C1 segment of cervical spinal cord (tissue), 14 donors: ENCODE data around the gene WASF3.
A peak's percentile ranks its signal among the peaks of the same experiment; 100 is the strongest.

Source experiments
- DNase-seq, 14 donors: peaks; one replicate each; lab custom pipeline; 2025; lab: John Stamatoyannopoulos, UW

The WASF3 gene

DNA sequence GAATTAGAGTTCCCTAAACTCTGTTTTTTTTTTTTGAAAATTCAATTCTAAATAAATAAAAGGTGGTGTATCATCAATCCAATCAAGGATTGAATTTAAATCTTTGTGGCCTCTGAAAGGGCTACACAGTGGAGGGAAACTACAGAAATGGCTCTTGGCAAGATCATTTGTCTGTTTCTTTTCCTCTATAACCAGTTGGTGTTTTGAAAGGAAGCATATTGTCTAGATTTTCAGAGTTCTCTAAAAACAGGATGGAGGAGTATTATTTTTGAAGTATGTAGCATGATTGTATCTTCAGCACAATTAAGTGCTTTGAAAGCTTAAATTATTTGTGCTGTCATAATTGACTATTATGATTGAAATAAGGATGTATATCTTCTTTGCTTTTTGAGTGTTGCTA lies 29.8 kb downstream of the WASF3 start:
- no peak for DNase-seq

DNA sequence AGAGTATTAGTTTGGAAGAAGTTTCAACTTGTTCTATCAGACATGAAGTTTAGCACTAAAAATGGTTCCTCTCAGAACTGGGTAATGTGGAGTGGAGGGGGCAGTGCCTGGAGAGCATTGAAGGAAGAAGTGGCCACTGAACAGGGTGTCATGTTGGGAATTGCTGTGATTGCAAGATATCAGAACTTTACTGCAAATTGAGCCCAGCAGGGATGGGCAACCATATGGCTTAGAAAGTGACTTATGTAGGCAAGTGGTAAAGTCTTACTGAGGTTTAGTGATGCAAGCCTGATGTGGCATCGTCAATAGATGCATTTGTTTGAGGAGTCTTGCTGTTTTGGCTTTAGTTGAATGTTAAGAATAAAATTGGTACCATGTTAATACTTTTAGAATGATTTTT lies 31.7 kb downstream of the WASF3 start:
- no peak for DNase-seq

DNA sequence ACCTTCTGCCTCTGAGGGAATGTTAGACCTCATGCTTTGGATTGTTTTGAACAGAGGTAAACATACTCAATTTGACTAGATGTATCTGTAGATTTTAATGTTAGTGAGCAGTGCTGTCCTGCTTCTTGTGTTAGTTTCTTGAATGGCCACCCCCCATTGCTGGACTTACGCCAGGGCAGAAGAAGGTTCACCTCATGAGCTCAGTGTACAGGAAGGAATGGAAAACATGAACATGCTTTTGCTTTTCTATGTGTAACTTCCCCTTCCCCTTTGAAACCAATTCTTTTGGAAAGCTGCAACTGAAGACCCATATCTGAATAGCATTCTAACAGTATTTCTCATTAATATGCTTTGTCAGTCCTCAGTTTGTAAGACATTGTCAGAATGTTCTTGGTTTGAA lies 32.3 kb downstream of the WASF3 start:
- DNase-seq, result peak in 2 of 14 donors; percentile 13 to 43

DNA sequence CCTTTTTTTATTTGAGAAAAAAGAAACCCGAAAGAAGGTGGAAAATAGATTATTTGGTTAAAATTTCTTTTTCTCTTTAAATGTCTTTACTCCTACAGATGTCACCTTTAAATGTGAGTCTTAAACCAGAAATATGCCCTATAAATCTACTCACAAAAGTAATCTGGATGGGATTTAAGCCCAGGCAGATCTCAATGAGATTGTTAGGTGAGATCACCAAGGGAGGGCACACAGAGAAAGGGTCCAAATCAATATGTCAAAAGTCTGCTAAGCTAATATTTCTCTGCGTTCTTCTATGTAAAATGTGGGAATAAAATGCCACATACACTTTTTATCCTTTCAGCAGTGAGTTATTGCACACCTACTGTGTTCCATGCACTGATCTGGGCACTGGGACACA lies 32.9 kb downstream of the WASF3 start:
- no peak for DNase-seq

DNA sequence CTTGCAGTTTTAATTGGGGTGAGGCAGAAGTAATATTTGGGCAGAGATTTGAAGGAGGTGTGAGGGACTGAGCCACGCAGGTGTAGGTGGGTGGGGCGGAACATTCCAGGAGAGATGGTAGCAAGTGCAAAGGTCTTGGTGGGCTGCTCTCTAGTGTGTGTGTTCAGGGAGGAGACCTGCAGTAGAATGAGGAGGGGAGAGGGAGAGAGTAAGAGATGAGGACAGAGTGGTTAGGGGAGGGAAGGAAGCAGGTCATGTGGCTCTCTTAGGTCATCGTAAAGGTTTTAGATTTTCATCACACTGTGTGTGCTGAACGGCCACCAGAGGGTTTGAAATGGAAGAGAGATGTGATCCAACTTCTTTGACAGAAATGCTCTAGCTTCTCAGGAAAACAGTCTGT lies 33.5 kb downstream of the WASF3 start:
- DNase-seq, result peak in 1 of 14 donors; percentile 6

DNA sequence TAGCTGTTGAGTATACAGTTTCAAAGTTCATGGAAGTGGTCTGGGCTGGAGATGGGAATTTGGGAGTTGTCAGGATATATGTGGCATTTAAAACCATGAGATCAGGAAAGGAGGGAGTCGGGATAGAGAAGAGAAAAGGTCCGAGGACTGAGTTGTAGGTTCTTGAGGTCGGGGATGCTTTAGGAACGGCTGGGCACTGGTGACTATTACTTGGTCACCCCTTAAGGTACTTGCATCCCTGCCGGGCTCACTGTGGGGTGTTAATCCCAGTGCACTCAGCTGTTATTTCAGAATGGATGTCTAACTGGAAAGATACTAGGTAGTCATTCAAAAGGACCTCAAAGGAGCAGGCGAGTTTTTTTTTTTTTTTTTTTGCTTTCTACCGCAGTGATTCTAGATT lies 34.2 kb downstream of the WASF3 start:
- DNase-seq, result no peak

DNA sequence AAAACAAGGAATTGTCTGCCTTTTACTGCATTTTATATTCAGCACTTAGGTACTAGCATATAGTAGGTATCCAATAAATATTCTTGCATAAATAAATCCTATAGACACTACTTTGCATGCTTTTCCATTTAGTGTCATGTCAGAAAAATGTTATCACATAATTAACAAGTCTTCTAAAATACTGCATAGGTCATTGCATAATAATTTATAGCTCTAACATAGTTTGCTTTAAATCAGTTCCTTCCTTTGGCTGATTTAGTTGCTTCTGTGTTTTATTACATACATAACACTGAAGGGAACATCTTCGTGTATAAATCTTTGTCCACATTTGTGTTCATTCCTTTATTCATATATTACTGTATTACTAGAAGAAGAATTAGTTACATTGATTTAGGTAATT lies 36.2 kb downstream of the WASF3 start:
- no peak for DNase-seq

DNA sequence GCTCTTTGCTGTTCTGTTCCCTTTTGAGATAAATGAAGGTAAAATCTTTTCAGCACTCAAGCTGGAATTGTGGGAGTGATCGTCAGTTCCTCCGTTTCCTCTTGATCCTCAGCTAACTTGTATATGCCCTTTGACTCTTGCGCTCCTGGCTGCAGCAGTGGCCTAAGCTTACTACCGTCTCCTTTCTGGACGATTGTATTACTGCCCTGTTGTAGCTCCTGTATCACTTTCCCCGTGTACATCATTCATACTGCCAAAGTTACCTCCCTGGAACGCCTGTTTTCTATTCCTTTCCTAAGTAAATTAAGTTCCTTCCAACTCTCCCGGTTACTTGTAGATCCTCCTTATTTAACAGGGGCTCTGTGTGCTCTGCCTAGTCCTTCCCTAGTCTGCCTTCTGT lies 36.9 kb downstream of the WASF3 start:
- no peak for DNase-seq

DNA sequence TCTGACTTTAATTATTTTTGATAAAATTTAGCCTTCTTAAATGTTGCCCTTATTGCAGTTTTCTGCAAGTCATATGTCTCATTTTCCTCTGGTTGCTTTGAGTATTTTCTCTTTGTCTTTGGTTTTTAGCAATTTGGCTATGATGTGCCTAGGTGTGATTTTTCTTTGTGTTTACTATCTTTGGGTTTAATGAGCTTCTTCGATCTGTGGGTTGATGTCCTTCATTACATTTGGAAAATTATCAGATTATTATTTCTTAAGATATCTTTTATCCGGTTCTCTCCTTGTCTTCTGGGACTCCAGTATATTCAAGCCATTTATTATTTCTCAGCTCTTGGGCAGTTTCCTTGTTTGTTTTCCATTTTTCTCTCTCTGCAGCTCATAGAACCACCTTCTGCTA lies 39.0 kb downstream of the WASF3 start:
- DNase-seq, result no peak

DNA sequence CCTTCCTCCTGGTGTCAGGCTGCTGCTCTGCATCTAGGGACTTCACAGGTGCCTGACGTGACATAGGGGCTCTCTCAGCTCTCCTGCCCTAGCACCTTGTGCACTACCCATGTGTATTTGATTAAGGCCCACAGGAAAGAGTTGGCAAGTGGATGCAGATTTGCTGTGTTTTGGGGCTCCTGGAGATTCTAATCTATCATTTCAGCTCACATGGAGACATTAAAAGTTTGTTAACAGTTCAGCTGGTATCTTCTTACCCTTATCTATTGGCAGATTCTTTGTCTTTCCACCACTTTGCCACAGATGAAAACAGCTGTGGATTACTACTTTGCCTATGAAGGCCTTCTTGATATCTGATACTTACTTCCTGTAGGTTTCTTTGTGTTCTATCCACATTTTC lies 41.9 kb downstream of the WASF3 start:
- DNase-seq, result no peak

DNA sequence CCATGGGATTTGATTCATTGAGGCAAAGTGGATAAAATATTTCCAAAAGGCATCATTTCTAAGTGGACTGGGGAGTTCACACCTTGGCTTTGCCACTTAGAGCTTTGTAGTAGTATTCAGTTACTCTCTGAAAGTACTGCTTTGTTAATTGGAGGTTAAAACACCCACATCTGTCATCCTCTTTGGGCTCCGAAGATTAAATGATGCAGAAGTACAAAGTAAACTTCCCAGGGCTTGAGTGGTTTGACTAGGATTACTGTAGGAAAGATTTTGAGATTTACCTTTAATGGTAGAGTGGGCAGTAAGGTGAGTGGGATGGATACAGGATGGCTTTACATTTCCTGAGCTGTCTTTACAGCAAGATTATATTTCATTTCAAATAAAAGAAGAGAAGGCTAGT lies 42.4 kb downstream of the WASF3 start:
- DNase-seq, result no peak

DNA sequence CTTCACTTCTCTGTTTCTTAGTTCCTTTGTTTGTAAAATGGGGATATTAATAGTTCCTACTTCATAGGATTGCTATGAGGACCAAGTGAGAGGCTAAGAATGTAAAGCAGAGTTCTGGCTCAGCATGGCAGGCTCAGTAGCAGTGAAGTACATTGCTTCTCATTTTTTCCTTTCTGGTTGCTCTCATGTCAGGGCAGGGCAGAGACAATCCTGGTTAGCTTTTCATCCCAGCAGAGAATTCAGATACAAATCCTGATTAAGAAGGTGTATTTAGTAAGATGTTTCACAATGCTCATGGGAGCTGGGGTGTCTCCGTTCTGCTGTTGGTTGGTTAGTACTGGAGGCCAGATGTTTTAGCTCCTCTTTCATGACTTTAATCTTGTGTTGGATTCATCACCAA lies 42.9 kb downstream of the WASF3 start:
- DNase-seq, result no peak

DNA sequence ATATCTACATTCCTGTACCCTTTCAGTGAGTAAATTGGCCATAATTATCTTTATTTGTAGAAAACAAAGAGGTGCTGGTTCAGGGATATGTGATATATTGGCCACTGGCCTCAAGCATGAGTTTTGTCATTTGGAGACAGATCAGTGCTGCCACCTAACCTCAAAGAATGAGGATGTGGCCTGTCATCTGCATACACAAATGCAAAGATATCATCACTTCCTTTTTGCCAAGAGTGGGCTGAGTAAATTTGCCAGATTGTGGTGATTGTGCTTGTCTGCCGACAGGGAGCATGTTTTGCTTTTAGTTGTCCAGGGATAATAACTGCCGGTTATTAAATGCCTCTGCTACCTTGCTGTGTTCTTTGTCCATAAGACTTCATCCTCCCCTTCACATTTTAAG lies 44.2 kb downstream of the WASF3 start:
- DNase-seq, result peak in 1 of 14 donors; percentile 54

DNA sequence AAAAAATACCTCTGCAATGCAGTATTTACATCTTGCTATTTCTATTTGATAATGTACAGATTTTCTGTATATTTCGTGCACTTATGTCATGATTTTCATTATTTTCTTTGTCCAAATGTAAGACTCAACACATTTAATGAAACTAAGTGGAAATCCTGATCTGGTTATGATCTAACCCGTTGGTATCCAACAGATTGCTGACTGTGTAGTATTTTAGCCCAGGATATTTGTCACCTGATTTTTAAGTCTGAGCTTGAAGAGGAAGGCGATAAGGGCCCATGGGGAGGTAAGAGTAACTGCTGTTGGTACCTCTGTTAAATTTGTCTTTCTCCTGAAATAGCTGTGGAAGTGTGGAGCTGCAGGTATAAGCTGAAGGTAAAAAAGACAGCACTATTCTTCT lies 45.3 kb downstream of the WASF3 start:
- no peak for DNase-seq

DNA sequence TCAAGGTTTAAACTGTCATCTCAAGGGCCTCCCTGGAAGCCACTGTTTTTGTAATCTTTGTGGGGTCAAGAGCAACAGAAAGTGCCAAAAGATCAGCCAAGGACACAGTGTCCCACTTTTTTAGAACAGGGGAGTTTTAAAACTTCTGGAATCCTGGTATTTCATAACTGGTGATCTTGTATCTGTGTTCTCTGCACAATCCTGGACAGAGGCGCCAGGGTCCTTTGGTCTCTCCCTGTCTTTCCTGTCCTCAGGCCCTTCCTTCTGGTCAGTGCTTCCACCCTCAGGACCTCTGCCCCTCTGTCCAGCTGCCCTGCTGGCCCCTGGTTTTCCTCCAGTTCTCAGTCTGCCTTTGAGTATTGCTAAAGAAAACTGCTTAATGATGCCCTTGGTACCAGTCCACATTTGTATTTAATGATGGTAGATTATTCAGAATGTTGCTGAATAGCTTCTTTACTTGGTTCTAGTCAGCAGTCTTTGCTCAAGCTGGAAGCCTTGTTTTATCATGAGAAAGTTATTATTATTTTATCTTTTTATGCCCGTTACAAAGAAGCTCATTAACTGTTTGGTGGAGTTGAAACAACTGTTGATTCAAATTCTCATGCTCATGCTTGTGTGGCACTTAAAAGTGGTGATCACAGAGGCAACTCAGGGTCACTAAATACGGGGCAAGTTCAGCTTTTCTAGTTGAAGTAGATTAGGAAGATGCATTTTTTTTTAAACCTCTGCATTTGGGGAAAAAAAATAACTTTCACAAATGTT lies 47.5 kb downstream of the WASF3 start:
- DNase-seq, result no peak

DNA sequence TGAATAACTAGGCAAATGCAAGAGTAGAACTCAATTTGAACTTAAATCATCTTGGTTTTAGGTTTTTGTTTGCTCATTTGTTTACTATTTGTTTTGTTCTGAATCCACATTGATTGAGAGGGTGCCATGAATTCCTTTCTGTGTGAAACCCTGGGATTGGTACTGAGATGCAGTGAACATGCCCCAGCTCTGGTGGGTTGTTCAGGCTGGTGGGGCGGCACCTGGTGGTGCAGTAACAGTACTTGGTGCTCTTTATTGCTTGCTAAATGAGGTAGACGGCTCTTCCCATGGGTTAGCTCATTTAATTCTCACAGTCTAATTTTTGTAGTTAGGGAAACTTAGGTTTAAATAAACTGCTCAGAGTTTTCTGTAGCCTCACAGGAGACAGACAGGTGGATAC lies 48.4 kb downstream of the WASF3 start:
- DNase-seq, result no peak

DNA sequence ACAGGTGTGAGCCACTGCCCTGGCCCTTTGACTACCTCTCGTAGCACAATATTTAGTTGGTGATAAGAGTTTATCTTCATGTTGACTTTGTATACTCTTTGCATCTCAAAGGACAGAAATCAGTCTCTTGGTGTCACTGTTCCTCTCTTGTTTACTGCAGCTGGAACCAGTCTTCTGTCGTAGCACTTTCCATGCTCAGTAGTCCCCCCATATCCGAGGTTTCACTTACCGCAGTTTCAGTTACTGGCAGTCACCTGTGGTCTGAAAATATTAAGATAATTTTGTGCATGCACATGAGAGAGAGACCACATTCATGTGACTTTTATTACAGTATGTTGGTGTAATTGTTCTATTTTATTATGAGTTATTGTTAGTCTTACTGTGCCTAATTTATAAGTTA lies 49.1 kb downstream of the WASF3 start:
- DNase-seq, result no peak

DNA sequence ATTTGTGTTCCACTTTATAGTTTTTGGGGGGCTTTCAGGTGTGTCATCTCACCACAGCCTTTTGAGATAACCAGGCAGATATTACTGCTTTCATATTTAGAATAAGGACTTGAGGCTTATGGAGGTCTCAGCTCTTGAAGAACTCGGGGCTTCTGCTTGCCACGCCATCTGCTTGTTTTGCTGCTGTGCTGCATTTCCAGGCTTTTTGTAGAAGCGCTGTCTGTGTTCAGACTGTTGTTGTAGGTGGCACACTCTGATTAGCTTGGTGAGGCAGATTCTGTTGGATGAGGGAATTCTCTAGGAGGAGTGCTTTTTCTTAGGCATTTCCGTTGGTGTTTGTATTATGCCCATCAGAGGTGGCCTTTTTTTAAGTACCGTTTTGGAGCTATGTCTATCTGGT lies 57.2 kb downstream of the WASF3 start:
- peak in 1 of 14 donors; percentile 68 for DNase-seq

DNA sequence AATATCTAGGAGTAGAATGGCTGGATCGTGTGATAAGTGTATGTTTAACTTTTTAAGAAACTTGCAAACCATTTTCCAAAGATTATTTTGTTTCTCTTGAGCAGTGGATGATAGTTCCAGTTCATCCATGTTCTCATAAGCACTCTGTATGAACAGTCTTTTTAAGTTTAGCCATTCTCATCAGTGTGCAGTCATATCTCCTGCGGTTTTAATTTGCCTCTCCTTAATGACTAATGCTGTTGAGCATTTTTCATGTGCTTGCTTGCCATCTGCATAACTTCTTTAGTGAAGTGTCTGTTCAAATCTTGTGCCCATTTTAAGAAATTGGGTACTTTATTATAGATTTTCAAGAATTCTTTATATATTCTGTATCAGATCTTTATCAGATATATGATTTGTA lies 58.6 kb downstream of the WASF3 start:
- no peak for DNase-seq

DNA sequence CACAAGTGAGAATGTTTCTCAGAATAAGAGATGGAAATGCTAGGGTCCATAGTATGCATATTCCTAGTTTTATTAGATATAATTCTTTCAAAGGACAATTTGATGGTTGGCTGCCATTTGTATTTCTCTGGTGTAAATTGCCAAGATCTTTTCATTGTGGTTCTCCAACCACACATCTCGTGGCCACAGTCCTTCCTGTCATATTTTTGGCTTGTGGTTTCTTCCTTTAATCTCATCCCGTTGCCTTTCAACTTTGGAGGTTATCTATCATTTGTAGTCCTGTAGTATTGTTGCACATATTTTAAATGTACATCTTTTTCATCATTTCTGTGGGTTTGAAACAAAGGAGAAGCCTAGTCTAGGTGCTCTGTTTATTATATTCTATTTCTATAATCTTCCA lies 61.2 kb downstream of the WASF3 start:
- no peak for DNase-seq

DNA sequence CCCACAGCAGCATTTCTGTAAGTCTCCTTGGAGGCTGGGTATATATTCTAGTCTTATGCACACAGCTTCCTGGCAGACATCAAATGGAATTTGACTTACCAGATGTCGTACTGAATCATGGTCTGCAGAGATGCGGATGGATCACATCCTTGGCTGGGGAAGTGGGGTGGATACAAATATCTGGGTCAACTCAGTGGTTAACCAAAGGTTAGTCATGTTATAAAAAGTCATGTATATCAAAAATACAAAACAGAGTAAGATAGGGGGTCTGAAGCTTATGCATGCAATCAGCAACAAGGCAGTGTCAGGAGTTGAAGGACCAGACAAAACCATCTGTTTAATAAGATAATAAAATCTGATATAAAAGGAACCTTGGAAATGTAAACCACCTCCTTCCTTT lies 61.9 kb downstream of the WASF3 start:
- no peak for DNase-seq

DNA sequence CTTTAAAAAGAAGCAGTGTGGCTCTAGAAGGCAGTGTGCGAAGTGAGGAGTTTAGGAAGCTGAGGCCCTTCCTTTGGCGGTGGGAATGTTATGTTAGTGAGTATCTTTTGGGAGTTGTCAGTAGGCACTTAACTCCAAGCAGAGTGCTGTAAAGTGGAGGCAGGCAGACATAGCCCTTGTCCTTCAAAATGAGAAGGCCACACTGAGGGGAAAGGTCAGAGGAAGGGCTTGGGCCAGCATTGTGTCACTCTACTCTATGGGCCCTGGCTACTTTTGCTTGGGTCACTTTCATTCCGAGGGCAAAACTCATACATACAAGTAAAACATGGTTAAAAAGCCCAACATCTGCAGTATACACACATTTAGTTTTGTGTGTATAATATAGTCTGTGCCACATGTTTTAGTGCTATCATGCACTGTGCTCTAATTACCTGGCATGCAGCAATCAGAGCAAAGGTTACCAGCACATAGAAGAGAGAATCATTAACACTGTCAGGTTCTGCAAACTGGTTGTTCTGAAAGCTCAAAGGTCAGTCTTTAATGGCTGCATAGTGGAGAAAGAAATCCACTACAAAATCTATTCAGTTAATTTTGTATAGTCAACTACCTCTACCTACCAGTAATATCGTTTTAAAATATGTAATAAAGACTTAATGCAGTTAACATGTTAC lies 64.4 kb downstream of the WASF3 start:
- no peak for DNase-seq

DNA sequence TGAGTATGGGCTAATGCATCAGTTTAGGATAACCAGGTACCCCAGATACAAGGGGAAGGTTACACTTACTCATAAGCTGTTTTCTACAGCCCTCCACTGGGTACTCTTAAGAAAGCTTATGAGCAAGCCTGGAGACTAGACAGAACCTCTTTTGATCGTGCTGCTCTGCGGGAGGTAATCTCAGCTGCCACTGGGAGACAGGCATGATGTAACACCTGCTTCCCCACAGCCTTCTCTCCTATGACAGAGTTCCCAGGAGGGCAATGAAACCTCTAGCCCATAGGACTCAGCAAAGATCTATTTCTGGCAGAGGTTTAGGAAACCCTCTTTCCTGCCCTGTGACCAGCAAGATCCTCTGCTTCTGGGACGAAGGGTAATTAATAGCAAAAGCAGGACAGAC lies 65.6 kb downstream of the WASF3 start:
- DNase-seq, result no peak

DNA sequence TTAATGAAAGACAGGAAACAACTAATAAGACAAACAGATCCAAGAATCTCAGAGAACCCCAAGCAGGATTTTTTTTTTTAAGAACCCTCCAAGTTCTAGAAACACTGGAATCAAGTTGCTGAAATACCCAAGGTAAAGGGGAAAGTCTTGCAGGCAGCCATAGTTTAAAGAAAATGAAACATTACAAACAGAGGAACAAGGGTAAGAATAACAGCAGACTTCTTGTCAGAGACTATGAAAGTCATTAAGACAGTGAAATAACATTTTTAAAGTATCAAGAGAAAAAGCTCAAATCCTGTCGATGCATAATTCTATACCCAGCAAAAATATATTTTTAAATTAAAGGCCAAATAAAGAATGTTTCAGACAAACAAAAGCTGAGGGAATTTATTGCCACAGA lies 67.1 kb downstream of the WASF3 start:
- no peak for DNase-seq
